HPDE6-E6E7 (cell line): Measurements from ENCODE around the gene POLR2F.

Experiments used
- DNase-seq: peaks from one replicate; pipeline ENCODE4 v3.0.0; 2011; ENCODE audit warnings: missing footprints; ENCODE audit errors: extremely low spot score

POLR2F gene

DNA sequence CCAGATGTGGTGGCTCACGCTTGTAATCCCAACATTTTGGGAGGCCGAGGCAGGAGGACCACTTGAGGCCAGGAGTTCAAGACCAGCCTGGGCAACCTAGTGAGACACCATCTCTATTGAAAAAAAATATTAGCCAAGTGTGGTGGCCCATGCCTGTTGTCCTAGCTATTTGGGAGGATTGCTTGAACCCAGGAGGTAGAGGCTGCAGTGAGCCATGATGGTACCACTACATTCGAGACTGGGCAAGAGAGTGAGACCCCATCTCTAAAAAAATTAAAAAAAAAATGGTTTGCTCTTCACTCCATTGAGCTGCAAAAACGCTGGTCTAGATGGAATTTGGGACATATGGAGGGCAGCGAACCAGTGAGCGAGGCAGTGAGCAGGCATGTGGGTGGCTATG is 52.4 kb downstream of the POLR2F start:
- no peak for DNase-seq

GRCh38 chr22:38006906-38007305 is 53.4 kb downstream of the POLR2F start:
- no peak for DNase-seq

DNA sequence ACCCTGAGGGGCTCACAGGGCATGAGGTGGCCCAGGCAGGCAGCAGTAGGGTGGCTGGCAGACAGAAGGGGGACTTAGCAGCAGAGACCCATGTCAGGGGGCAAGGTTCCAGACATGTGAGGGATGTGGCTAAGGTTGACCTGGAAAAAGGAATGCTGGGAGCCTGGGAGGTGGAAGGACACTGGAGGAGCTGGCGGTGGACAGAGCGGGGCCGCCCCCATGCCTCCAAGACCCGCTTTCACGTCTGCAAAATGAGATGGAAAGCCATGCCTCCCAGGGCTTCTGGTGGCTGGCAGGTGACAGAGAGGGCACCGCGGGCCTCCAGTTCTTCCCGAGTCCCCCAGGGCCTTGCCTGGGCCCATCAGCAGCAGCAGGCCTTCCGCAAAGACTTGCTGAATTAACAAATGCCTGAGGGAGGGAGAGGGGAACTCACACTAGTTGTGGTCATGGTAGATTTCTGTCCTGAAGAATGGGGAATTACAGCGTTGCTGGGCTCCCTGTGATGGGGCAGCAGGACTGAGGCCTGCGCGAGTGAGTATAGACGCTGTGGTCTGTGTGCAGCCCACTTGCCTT is 53.9 kb downstream of the POLR2F start:
- DNase-seq = no peak

- DNase-seq = no peak
Observed at GRCh38 chr22:38009000-38009806, 55.7 kb downstream of the POLR2F start.

DNA sequence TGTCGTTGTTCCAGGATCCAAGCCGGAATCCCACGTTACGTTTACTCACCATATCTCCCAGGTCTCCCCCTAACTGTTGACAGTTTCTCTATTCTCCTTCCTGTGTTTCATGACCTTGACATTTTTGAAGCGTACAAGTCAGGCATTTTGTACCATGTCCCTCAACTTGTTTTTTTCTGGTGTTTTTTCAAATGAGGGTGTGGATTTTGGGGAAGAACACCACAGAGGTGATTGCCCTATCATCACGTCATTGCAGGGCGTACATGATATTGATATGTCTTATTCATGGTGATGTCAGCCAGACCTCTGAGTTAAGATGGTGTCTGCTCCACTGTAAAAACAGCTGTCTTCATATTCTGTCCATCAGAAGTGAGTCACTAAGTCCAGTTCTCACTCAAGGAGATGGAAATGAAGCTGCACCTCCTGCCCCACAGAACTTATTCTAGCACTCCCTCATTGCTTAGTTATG is 59.1 kb downstream of the POLR2F start:
- no peak for DNase-seq

- no peak for DNase-seq
Observed at GRCh38 chr22:38014083-38014482, 60.6 kb downstream of the POLR2F start.

- no peak for DNase-seq
Observed at GRCh38 chr22:38016182-38017151, 63.0 kb downstream of the POLR2F start.

- DNase-seq = no peak
Observed at GRCh38 chr22:38017272-38017920, 63.9 kb downstream of the POLR2F start.

- no peak for DNase-seq
Observed at GRCh38 chr22:38017939-38018885, 64.7 kb downstream of the POLR2F start.
